Activated naive CD8-positive, alpha-beta T cell treated with anti-CD3 and anti-CD28 coated beads, Interleukin-2, amount 10 ng/mL, durations not matched to agents 7 days and 5 days (primary cell): ENCODE data around the gene NOTCH3. TPM values are rescaled to one million over a fixed set of nuclear protein-coding genes. Genes with fewer than 3 reads are reported as not detected.

Experiments used
- ATAC-seq: fragments of 150-1000 bp; cut with Tn5 transposase; one replicate; pipeline ENCODE4 v1.10.0; 2021; ENCODE audit warnings: low read depth, moderate library complexity
- POLR2A ChIA-PET: fragments of 350-600 bp; sonication (Branson Sonifier 250); formaldehyde crosslinking; loops from one replicate; lab custom pipeline; 2021; ENCODE audit warnings: antibody characterized with exemption; lab: Charles Lee
- DNase-seq: peaks from one replicate; pipeline ENCODE4 v3.0.0; 2021
- H3K27ac Mint-ChIP-seq: one replicate; pipeline ENCODE4 v1.8.0; 2022; ENCODE audit warnings: mild to moderate bottlenecking, mixed read lengths
- H3K27me3 Mint-ChIP-seq: one replicate; pipeline ENCODE4 v1.8.0; 2022; ENCODE audit warnings: mild to moderate bottlenecking, moderate library complexity, mixed read lengths
- H3K36me3 Mint-ChIP-seq: one replicate; pipeline ENCODE4 v1.8.0; 2021; ENCODE audit warnings: mild to moderate bottlenecking, mixed read lengths
- H3K4me1 Mint-ChIP-seq: one replicate; pipeline ENCODE4 v1.8.0; 2021; ENCODE audit warnings: mixed read lengths
- H3K4me3 Mint-ChIP-seq: one replicate; pipeline ENCODE4 v1.8.0; 2022; ENCODE audit warnings: mild to moderate bottlenecking, moderate library complexity, mixed read lengths
- H3K9me3 Mint-ChIP-seq: one replicate; pipeline ENCODE4 v1.8.0; 2021; ENCODE audit warnings: mixed read lengths
- total RNA-seq, 2 experiments: library from RNA; stranded (reverse); gene quantifications; one replicate each; pipeline ENCODE4 v1.2.3, GENCODE V29; 2021

Gene NOTCH3
- under 1 TPM; 0.22 to 0.31 TPM for total RNA-seq

- peaks cover 7% of the 10 kb centered on the region for H3K4me1 Mint-ChIP-seq
- no peaks in the 10 kb centered on the region for H3K36me3 Mint-ChIP-seq
- POLR2A ChIA-PET: no interaction called here
- no peak within 1 kb of the TSS for H3K27ac Mint-ChIP-seq
- ATAC-seq (no peak), DNase-seq (no peak)
- H3K4me3 Mint-ChIP-seq: peak within 1 kb of the TSS; percentile 3
- peaks cover 53% of the 10 kb centered on the region for H3K27me3 Mint-ChIP-seq
- H3K9me3 Mint-ChIP-seq: no peaks in the 10 kb centered on the region
Measured at GRCh38 chr19:15200553-15201364, at the start of gene NOTCH3. TSS of gene NOTCH3 (minus strand) at chr19:15200995. CDS start at chr19:15200905, 90 bp downstream.

DNA sequence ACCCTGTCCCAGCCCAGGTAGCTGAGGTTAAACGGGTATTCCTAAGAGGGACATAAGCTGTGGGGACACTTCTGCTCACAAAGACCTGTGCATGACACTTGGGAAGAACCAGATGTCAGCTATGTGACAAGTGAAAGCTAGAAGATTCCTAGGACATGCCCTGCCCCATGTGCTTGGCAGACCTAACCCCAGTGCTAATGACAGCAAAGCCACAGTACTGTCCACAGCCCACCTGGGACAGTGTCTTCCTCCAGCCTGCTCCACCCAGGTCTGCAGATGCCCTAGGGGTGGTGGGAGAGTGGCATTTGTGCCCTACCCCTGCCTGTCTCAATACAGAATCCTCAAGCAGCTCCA lies 49.8 kb upstream of the NOTCH3 start:
- ATAC-seq: no peak
- Mint-ChIP-seq H3K9me3 (no peaks in the 10 kb centered on the region), H3K36me3 (peaks cover 16% of the 10 kb centered on the region), H3K4me3 (no peak overlapping the region), H3K4me1 (no peaks in the 10 kb centered on the region), H3K27me3 (no peaks in the 10 kb centered on the region), H3K27ac (no peak overlapping the region)
- no peak for DNase-seq
- POLR2A ChIA-PET: interaction anchor here (0.7 kb wide), 1 partner anchor 72 kb away, joined by 3 read pairs; no protein-coding TSS in a partner anchor

DNA sequence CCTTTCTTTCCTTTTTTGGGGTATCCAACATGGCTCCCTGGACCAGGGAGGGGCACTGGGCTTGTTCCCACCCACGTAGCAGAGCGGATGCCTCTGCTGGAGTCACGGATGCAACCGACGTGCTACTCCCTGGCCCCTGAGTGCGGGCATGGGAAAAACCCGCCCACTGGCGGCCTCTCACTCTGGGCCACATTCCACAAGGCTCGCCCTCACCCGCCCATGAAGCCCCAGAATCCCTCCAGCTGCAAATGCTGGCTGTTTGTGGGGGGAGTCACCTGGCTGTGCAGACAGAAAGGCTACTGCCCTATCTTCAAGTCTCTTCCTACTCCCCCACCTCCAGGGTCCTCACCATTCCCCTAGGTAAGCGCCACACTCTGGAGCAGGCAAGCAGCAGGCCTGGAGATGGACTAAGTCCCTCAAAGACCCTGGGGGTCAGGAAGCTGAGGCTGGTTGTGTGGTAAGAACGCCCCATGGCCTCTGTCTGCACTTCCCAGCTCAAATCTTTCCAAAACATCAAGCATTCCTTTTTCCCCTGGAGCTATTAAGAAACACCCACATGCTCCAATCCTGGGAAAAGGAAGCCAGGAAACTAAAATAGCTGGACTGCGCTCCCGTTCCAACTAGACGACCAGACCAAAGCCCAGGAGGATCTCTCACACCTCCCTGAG lies 49.3 kb upstream of the NOTCH3 start:
- no peak overlapping the region for H3K4me3 Mint-ChIP-seq
- H3K36me3 Mint-ChIP-seq: peaks cover 13% of the 10 kb centered on the region
- POLR2A ChIA-PET: interaction anchor here (0.7 to 1.0 kb wide), 2 partner anchors 72 to 84 kb away, joined by 3 to 8 read pairs; no protein-coding TSS in a partner anchor

DNA sequence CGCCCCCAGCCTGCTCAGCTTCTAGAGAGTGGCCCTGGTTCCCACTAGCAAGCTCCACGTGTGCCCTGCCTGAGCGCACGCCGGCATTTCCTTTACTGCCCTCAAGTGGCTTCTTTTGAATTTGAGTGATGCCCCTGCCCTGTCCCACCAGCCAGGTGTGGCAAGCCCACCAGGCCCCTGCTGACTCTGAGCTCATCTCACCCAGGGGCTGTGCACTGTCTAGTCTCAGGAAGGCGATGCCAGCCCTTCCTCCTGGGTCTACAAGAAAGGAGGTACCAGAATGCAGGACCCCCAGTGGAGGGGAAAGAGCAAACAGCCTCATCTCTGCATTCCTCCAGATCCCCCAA lies 48.7 kb upstream of the NOTCH3 start:
- DNase-seq: no peak
- no peak overlapping the region for H3K4me3 Mint-ChIP-seq
- ATAC-seq: no peak
- H3K27me3 Mint-ChIP-seq: no peaks in the 10 kb centered on the region
- peaks cover 13% of the 10 kb centered on the region for H3K36me3 Mint-ChIP-seq
- no peak overlapping the region for H3K27ac Mint-ChIP-seq
- H3K9me3 Mint-ChIP-seq: no peaks in the 10 kb centered on the region
- no peaks in the 10 kb centered on the region for H3K4me1 Mint-ChIP-seq
- POLR2A ChIA-PET: interaction anchor here (1.0 kb wide), 1 partner anchor 85 kb away, joined by 8 read pairs; no protein-coding TSS in a partner anchor

More for the DNA sequence above, 49.3 kb upstream of the NOTCH3 start:
- H3K27ac Mint-ChIP-seq: no peak overlapping the region
- no peaks in the 10 kb centered on the region for H3K27me3 Mint-ChIP-seq
- ATAC-seq (no peak), DNase-seq (no peak)
- no peaks in the 10 kb centered on the region for H3K4me1 Mint-ChIP-seq
- H3K9me3 Mint-ChIP-seq: no peaks in the 10 kb centered on the region

- H3K36me3 Mint-ChIP-seq: peaks cover 13% of the 10 kb centered on the region
- no peaks in the 10 kb centered on the region for H3K4me1 Mint-ChIP-seq
- ATAC-seq (no peak), DNase-seq (no peak)
- no peak overlapping the region for H3K4me3 Mint-ChIP-seq
- H3K9me3 Mint-ChIP-seq: no peaks in the 10 kb centered on the region
- POLR2A ChIA-PET: interaction anchor here (1.0 kb wide), 1 partner anchor 85 kb away, joined by 8 read pairs; no protein-coding TSS in a partner anchor
- H3K27ac Mint-ChIP-seq: no peak overlapping the region
- no peaks in the 10 kb centered on the region for H3K27me3 Mint-ChIP-seq
Measured at GRCh38 chr19:15248648-15249527, 48.1 kb upstream of the NOTCH3 start.

DNA sequence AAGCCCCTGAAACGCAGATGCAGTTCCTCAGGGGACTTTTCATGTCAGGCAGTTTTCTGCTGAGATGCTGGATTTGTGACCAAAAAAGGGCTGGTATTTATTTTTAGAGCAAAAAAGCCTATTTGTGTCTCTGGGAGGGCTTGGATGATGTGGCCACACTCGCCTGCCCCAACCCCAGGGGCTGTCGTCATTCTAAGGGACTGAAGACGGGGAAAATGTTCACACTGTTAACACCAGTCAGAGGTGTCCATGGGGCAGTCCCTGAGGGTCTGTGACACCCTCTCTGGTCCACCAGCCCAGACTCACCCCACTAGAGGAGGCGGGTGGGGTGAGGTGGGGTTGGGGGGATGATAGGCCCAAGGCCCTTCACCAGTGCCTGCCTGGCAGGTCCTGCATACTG lies 47.3 kb upstream of the NOTCH3 start:
- peaks cover 16% of the 10 kb centered on the region for H3K36me3 Mint-ChIP-seq

GRCh38 chr19:15247107-15248014 lies 46.6 kb upstream of the NOTCH3 start:
- Mint-ChIP-seq H3K27ac (no peak overlapping the region), H3K4me1 (no peaks in the 10 kb centered on the region), H3K4me3 (no peak overlapping the region), H3K9me3 (no peaks in the 10 kb centered on the region), H3K27me3 (no peaks in the 10 kb centered on the region), H3K36me3 (peaks cover 12% of the 10 kb centered on the region)
- no peak for ATAC-seq
- no peak for DNase-seq
- POLR2A ChIA-PET: no interaction called here

More for the DNA sequence above, 47.3 kb upstream of the NOTCH3 start:
- no peaks in the 10 kb centered on the region for H3K9me3 Mint-ChIP-seq
- no peak overlapping the region for H3K4me3 Mint-ChIP-seq
- POLR2A ChIA-PET: no interaction called here
- no peaks in the 10 kb centered on the region for H3K4me1 Mint-ChIP-seq
- ATAC-seq (no peak), DNase-seq (no peak)
- H3K27me3 Mint-ChIP-seq: no peaks in the 10 kb centered on the region
- H3K27ac Mint-ChIP-seq: no peak overlapping the region

- DNase-seq: no peak
- POLR2A ChIA-PET: no interaction called here
- ATAC-seq: no peak
- H3K36me3 Mint-ChIP-seq: peaks cover 11% of the 10 kb centered on the region
- H3K4me1 Mint-ChIP-seq: no peaks in the 10 kb centered on the region
- H3K4me3 Mint-ChIP-seq: no peak overlapping the region
- no peaks in the 10 kb centered on the region for H3K27me3 Mint-ChIP-seq
- no peaks in the 10 kb centered on the region for H3K9me3 Mint-ChIP-seq
- H3K27ac Mint-ChIP-seq: no peak overlapping the region
Measured at GRCh38 chr19:15246198-15246481, 45.3 kb upstream of the NOTCH3 start.

DNA sequence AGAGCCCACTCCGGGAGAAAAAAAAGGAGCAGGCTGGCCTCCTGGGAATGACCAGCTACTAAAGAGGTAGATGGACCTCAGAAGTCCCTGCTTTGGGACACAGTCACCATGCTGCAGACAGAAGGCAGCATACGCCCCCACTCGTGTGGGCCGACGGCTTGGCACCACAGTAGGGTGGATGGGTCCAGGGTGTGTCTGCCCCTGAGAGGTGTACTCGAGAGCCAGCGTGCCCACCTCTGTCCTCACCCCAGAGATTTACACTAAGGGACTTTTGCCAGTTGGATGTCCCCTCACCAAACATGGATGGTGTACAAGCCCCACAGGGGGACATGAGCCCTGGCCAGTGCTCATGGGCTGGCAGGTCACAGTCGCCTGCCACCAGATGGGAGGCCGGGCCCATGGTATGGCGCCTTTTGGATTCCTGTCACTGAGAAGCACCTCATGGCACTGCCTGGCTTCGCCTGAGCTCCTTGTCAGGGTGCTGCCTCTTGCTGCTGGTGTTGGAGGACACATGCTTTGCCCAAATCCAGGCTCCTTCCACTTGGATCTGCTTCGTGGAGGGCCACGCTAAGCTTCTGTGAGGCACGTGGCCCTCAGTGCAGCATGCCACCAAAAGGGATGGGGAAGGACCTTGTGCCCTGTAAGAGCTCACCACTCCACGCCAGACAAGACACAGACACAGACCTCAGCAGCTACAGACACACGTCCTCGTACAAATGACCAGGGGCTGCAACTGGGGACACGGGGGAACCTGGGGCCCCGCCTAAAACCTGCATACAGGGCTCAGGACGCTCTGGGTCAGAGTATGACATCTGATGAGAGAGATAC lies 44.8 kb upstream of the NOTCH3 start:
- H3K4me3 Mint-ChIP-seq: no peak overlapping the region
- H3K27me3 Mint-ChIP-seq: no peaks in the 10 kb centered on the region
- no peak overlapping the region for H3K27ac Mint-ChIP-seq
- ATAC-seq (no peak), DNase-seq (no peak)
- H3K36me3 Mint-ChIP-seq: peaks cover 11% of the 10 kb centered on the region
- H3K9me3 Mint-ChIP-seq: no peaks in the 10 kb centered on the region
- H3K4me1 Mint-ChIP-seq: no peaks in the 10 kb centered on the region
- POLR2A ChIA-PET: no interaction called here

DNA sequence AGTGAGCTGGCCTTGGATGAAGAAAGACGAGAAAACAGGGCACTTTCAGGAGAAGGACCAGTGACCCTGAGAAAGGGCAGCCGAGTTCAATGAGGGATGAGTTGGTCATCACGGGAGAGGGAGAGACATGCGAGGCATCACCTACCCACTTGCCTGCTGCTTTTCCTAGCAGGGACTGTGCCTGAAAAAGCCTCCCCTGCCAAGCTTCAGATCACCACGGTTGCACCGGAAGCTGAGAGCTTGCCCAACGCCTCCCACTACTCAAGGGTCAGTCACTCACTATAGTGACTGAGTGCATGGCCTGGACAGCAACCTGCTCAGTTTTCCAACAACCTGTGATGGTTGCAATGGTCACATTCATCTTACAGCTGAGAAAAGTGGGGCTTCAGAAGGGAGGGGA lies 44.0 kb upstream of the NOTCH3 start:
- POLR2A ChIA-PET: no interaction called here
- H3K4me3 Mint-ChIP-seq: no peak overlapping the region

DNA sequence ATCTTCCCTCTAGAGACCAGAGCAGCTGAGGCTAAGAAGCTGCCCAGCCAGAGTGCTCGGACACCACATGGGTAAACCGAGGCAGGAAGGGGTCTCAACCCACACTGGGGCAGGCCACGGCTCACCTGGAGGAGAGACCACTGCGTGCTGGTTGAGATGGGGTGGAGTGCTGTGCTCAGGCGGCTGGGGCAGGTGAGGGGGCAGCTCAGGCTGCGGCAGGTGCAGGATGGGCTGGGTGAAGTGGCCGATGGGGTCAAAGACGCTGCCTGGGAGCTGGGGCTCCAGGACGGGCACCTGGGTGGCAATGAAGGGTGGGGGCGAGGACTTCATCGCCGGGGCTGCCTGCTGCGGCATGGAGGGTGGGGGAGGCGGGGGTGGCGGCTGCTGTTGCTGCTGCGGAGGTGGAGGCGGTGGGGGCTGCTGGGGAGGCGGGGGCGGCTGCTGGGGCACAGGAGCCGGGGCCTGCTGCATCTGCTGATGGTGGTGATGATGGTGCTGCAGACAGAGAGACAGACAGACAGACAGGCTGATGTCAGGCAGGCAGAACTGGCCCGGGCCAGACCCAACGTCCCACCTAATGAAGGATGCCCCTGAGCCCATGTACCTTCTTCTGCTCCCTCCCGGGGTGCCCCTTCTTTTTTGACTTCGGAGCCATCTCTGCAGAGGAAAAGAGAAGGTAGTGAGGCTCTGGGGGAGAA lies 43.5 kb upstream of the NOTCH3 start:
- Mint-ChIP-seq H3K27me3 (no peaks in the 10 kb centered on the region), H3K4me1 (no peaks in the 10 kb centered on the region), H3K4me3 (no peak overlapping the region), H3K9me3 (no peaks in the 10 kb centered on the region), H3K36me3 (peaks cover 11% of the 10 kb centered on the region), H3K27ac (no peak overlapping the region)
- DNase-seq: no peak
- POLR2A ChIA-PET: no interaction called here
- ATAC-seq: no peak

More for the DNA sequence above, 44.0 kb upstream of the NOTCH3 start:
- no peak for ATAC-seq
- no peaks in the 10 kb centered on the region for H3K27me3 Mint-ChIP-seq
- peaks cover 11% of the 10 kb centered on the region for H3K36me3 Mint-ChIP-seq
- H3K9me3 Mint-ChIP-seq: no peaks in the 10 kb centered on the region
- no peak overlapping the region for H3K27ac Mint-ChIP-seq
- H3K4me1 Mint-ChIP-seq: no peaks in the 10 kb centered on the region
- DNase-seq: no peak
